HG03432 (cell line): ENCODE data around the gene GRID1.

Source experiments
- ATAC-seq: cut with Tn5 transposase; IDR thresholded peaks from one replicate; pipeline ENCODE4 v1.9.1; 2021; ENCODE audit warnings: mild to moderate bottlenecking, moderate library complexity; ENCODE audit not compliant: unreplicated experiment

Gene GRID1

DNA sequence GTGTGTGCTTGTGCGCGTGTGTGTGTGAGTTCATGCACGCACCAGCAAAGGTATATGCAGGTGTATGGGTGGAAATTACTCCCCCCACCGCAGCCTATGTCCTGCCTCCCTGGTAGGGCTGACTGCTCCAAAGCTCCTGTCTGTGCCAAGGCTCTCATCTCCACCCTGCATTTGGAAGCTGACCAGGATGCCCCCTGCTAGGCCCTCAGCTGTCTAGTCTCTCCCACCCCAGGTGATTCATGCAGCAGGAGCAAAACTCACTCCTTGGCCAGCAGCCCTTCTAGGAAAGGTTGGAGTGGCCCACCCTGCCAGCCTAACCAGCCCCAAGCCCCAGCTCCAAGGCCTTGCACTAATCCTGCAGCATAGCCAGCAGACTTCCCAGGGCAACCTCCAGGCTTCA, 148.4 kb downstream of the GRID1 start:
- ATAC-seq, result no peak

DNA sequence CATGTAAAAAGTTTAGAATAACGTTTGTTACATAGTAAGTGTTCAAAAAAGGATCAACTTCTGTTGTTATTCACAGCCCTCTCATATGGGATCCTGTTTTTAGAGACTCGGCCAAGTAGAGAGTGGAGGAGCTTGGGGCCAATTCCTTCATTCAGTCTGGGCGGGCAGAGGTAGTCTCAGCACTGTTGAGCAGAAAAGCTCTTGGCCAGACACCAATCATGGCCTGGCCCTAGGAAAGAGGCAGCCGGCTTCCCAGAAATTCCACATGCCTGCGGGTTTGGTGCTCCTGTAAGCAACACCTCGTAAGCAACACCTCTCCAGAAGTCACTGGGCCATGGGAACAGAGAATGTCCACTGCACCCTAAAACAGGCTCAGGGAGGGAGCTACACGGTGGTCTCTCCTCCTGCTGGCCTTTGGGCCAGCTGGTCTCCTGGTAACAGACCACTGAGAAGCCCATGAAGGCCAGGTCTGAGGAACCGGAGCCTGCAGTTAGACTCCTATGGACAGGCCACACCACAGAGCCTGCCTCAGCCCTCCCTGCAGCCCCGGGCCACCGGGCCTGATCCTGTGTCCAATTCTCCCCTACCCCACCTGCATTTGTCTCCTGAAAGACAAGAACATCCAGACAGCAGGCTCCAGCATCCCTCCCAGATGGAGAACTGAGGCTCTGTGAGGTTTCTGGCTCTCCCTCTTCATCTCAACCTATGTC, 149.1 kb downstream of the GRID1 start:
- ATAC-seq, result no peak

DNA sequence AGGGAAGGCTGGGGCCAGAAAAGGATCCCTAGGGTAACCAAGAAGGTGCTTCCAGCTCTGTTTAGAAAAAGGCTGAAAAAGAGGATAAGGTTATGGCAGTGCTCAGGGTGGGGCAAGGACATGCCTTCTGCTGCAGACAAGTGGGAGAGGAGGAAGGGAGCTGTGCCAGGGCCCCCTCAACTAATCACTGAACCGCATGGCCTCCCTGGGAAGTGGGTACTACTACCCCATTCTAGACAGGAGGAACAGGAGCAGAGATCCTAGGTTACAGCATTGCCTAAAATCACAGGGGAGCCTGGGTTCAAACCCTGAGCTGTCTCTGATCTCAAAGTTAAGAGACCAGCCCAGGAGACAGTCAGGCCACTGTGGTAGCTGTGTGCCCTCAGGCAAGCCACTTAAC, 149.7 kb downstream of the GRID1 start:
- no peak for ATAC-seq

DNA sequence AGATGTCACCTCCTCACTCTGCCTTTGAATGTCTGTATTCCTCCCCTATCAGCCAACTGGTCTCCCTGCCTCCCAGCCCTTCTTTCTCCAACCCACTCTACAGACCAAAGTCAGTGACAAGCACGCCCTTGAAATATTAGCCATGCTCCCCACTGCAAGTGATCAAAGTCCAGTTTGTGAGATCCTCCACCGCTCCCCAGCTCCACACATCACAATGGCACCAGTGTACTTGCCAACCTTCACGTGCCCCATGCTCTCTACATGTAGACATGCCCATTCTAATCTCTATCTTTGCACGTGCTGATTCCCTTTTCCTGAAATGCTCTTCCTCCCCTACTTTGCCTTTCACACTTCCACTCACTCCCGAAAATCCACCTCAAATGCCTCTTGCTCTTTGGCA, 150.9 kb downstream of the GRID1 start:
- no peak for ATAC-seq

DNA sequence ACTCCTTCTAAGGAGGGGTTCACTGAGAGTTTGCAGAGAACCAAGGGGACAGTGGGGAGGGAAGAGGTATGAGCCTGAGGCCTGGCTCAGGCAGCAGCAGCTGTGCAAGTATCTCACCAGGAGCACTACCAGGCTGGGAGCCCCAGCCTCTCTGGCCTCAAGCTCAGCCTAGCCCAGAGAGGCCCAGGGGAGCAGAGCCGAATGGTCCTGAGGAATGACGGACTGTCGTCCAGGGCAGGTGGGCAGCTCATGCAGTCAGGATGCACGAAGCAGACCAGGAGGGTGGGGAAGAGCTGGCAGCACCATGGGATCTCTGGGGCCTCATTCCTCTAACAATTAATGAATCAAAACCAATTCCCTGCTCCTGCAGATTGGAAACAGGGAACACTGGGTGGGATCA, 151.5 kb downstream of the GRID1 start:
- ATAC-seq, result no peak

DNA sequence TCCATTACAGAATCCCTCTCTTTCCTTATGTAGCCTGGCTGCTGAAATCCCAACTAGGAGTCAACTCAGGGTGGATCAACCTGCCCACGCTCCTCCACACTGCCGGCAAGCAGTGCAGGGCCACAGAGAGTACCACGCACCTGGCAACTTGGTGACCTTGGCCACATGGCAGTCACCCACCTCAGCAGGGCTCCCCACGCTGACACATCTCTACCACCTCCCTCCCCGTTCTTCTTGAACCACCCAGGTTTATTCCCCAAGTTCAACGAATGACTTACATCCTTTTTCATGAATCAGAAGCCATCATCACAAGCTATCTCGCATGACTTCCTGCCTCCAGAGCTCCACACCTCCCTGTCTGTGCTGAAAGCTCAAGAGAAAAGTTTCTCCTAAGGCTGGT, 153.4 kb downstream of the GRID1 start:
- no peak for ATAC-seq

DNA sequence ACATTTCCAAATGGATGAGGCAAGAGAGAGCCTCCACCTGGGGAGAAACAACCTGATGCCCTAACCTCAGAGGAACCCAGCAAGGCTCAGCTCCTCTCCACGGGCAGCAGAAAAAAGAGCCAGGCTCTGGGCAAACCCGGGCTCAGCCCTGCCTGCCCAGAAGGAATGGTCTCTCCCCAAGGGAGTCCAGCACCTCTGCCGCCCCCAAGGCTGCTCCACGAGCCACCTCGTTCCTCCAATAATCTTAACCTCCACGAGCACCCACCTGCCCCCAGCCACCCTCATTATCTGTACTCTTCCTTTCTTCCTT, 154.2 kb downstream of the GRID1 start:
- ATAC-seq, result no peak

DNA sequence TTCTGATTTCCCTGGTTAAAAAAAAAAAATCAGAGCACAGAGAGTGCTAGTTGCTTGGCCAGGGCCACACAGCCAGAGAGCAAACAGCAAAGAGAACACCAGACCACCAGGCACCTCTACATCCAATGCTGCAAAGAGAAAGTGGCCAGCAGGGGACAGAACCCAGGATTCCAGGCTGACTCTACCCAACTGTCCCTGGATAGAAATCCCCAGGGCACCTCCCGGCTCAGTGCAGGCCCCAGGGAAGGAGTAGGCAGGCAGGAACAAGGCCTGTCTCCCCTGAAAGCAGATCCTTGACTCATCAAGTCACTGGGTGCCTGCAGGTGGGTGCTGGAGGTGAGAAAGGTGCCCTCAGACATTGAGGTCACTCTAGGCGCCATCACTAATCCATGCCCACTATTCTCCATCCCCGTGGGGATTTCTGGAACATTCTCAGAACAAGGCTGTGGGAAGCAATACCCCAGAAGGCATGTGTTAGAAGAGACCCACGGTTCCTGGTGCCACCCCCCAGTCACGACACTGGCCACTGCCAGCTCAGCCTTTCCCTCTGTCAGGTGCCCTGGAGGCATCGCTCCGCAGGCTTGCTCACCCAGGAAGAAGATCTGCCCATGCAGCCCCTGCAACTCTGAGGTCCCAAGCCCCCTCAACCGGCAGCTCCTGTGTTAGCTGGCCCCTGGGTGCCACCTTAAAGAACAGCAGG, 154.8 kb downstream of the GRID1 start:
- ATAC-seq, result no peak

DNA sequence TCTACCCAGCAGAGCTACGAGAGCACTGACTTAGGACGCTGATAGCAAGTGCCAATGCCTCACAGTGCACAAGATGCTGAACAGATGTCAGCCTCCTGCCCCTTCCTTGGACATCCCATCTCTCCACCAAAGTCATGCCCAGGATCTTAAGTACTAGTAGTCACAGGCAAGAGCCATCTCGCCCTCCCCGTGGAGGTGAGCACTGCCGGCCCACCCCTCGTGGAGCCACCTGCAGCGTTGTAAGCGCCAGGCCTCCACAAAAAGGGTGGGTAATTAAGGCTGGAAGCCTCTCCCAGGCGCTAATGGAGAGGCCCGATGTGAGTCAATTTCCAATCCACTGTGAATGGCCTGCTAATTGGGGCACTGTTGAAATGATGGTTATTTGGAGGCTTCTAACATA, 156.2 kb downstream of the GRID1 start:
- ATAC-seq, result no peak

DNA sequence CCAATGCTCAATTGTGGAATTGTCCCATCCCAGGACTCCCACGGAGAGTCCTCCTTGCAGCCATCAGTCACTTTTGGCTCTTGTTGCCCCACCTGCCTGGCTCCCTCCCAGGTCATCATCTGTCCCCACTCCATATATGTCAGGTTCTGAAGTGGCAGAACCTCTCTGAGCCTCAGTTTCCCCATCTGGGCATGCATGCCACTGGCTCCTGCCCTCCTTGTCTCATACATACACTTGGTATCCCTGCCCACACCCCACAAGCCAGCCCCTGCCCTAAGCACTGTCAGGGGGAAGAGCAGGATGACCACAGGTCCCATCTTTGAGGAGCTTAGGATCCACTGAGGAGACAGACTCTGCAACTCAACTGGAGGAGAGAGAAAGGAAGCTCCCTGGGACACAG, 156.9 kb downstream of the GRID1 start:
- ATAC-seq, result no peak

DNA sequence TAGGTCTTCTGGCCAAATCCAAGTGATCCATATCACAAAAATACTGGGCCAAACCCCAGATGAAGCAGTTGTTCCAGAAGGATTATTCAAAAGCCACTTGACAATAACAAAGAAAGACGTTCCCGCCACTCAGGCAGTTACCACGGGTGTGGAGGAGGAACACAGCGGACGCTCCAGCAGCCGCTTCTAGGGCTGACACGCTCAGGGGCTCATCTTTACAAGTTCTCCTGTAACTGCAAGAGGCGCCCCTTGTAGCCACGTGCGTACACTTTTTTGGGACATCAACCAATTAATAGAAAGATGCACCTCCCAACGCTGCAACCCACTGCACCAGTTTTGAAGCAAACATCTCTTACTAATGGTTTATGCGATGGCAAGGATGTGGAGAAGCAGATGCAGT, 159.4 kb downstream of the GRID1 start:
- ATAC-seq, result no peak

DNA sequence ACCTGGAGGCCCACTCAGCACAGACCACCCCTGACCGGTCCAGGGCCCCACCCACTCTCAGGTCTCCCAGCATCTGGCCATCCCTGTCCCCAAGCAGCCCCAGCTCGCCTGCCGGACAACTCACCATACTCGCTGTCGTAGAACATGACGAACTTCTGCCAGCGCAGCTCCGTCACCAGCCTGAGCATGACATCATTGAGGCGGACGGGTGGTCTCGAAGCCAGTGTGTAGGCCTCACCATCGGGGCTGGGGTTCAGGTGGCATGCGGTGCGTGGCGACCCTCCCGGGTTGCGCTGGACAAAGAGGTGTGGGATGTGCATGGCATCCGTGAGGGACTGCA, 160.4 kb downstream of the GRID1 start:
- no peak for ATAC-seq

DNA sequence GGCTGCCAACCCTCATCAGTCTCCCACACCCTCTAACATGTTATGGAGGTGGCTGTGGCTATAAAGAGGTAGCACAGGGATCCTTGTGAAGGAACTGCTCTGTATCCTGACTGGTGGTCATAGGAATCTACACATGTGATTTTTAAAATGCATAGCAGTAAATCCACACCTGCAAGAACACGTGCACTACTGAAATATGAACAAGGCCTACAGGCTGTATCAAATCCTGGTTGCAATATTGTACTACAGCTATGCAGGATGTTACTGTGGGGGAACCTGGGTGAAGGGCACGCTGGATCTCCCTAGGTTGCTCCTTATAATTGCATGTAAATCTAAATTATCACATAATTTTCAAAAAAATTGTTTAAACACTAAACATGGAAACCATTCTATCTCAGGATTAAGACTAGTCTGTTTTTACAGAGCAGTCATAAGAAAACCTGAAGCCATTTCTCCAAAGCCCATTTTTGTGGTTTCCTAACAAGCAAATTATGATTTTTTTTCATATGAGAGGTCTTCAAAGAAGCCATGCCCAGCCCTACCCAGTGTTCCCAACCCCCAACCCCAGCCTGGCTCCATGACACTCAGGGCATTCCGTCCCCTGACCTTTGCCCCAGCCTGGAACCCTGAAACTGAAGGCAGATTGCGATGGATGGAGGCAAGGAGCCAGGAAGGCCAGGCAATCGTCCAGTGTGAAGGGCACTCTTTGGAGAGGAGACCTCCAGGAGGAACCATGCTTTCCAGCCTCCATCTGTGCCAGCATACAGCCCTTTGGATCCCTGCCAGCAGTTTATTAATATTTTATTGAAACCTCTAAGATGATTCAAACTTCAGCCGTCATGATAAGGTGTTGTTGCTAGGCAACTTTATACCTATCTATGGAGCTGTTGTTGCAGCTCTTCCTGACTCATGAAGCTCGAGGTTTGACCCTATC, 161.0 kb downstream of the GRID1 start:
- ATAC-seq, result no peak

DNA sequence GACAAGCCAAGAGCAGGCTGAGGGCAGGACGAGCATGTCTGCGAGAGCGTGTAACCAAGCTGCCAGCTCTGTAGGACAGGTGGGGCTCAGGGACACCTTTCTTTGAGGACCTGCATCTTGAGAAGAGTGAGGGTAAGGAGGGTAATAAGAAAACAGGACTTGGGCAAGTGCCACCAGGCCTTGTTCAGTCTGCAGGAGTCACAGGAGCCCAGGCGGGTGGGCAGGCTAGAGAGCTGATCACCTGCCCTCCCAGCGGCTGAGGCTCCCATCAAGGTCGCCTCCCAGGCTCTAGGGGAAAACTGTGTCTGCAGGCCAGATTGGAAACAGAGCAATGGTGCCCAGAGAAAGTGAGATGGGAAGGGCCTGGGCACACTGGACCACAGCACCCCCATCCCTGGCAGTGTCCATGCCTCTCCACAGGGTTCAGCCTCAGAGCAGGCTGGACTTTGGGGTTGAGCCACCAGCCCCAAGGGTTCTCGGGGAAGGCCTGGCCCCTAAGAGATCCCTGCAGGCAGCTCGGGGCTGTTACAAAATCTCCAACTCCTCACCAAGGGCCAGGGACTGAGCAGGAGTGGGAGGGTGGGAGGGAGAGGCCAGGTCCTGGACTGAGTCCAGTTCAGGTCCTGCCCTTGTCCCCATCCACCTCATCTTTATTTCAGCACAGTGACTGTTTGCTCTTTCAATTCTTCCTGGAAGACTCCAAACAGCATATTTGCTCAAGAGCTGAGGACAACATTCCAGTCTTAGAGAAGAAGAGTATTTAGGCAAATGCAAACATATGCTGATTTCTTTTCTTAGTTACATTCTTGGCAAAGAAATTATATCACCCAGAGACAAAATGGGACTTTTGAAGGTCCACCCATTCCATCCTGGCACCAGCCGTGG, 161.9 kb downstream of the GRID1 start:
- no peak for ATAC-seq

DNA sequence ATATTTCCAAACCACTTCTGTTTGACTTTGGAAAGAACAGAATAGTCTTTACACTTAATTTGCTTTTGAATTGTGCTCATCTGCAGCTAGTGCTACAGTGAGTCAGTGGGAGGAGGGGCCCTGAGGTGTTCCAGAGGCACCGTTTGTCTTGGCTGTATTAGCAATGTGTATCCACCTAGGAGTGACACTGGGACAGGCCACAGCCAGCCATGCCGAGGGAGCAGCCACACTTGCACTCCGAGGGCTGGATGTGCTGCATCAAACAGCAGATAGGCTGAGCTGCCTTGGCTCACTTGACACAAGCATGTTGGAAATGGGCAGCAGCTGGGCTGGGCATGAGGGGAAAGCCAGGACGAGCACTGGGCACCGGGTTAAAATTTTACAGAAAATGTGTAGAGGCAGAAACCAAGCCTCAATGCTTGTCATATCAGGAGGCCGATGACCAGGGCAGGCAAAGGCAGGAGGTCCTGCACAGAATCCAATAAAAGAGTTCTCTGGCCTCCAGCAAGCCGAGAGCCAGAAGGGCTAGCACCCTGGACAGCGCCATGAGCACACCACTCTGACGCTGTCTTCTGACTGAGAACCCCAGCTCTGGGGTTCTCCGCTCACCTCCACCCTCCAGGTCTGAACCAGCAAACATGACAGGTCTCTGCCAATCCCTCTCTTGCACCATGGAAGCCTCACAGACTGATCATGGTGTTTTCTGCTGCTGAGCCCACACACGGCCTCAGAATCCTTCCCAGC, 163.3 kb downstream of the GRID1 start:
- no peak for ATAC-seq

DNA sequence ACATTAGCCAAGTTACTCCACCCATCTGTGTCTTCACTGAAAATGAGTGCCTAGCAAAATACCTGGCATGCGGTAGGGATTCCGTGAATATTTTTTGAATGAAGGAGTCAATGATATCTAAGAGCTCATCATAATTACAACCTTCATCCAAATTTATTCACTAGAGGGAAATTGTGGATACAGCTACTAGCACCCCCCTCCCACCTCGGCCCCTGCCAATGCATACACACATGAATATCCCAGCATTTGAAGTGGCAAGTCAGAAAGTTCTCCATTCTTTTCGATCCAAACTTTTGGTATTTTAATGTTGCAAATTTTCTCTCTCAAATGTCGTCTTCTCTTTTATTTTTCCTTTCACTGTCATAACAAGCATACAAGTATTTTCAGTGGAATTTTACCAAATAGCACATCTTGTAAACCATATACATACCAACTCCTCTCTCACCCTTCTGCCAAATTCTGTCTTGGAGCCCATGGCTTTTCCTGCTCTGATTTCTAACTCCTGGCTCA, 164.3 kb downstream of the GRID1 start:
- ATAC-seq, result no peak

DNA sequence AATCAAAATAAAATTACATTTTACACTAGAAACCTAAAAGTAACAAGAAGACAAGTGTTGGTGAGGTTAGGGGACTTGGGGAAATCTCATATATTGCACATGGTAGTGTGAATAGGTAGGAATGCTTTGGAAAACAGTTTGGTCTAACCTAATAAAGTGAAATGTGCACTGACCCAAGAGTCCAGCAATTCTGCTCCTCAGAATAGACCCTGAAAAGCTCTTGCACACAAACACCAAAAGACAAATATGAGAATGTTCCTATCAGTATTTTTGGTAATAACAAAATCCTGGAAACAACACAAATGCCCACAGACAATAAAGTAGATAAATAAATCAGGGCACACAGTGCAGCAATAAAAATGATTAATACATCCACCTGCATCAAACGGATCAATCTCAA, 165.7 kb downstream of the GRID1 start:
- ATAC-seq, result no peak

DNA sequence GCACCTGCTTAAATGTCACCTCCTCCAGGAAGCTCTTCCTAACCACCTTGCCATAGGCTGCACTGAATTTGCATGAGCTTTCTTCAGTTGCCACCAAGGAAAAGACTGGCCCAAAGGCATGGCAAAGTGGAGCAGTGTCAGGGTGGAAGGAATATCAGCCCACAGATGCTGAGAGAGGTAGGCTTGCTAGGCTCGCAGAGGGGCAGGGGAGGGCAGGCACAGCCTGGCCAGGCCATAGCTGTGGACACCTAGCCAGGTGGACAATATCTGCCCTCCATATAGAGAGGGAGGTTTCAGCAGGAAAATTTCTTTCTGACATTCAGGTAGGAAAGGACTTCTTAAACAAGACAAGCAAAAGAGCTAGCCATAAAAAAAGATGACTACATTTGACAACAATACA, 166.3 kb downstream of the GRID1 start:
- no peak for ATAC-seq

DNA sequence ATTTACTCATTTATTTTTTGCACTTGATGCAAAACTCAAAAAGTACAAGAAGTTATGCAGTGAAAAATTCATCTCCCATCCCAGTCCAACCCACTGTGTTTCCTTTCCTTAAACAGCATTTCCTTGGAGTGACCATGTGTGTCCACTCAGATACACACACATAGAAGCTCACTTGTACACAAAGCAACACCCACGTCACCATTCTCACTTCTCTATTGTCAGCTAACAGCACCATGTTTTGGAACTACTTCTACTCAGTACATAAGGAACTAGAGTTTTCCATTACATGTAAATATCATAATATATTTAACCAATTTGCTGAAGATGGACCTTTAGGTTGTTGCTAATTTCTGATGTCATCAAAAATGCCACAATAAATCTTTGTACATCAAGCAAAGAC, 167.6 kb downstream of the GRID1 start:
- no peak for ATAC-seq

DNA sequence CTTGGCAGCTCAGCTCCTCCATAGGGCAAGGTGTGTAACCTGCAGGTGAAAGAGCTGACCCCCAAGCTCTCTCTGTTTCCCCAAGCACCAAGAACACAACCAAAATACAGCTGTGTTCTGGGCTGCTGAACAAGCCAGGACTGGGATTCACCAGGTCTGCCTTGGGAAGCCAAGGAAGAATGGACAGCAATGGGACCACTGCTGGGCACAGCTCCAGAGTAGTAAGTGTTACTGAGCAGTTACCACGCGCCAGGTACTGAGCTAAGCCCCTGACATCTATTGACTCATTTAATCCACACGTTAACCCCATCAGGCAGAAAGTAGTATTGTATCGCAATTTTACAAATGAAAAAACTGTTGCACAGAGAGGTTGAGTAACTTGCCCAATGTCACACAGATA, 168.3 kb downstream of the GRID1 start:
- ATAC-seq, result no peak
